Stomach (tissue), 9 donors: ENCODE results near the gene NHLRC1. TPM values are rescaled to one million over a fixed set of nuclear protein-coding genes. Genes with fewer than 3 reads are reported as not detected.

Source experiments
- DNase-seq, 2 donors: peaks; one replicate each; pipeline versions ENCODE4 v3.0.0 to v3.0.0-alpha.2; 2013 to 2019
- H3K27ac ChIP-seq, 5 donors: fragments of 200-600 bp in 4 of 5; sonication (generic) in 4 of 5; one replicate each; pipeline ENCODE4 v1.5.1; 2013 to 2019; ENCODE audit warnings: mild to moderate bottlenecking in 1 of 5, moderate library complexity in 1 of 5
- H3K27me3 ChIP-seq, 3 donors: fragments of 200-600 bp; sonication (generic); one replicate each; pipeline ENCODE4 v1.5.1; 2017 to 2019; ENCODE audit warnings: mixed run types in 1 of 3
- H3K36me3 ChIP-seq, 4 donors: fragments of 200-600 bp; sonication (generic); 1 replicate in 3 of 4; 2 replicates in 1 of 4; pipeline ENCODE4 v1.5.1; 2016 to 2019
- H3K4me1 ChIP-seq, 4 donors: fragments of 200-600 bp; sonication (generic); one replicate each; pipeline ENCODE4 v1.5.1; 2016 to 2019
- H3K4me3 ChIP-seq, 4 donors: fragments of 200-600 bp; sonication (generic) in 3 of 4; one replicate each; pipeline ENCODE4 v1.5.1; 2016 to 2019; ENCODE audit warnings: mild to moderate bottlenecking in 1 of 4
- H3K9me3 ChIP-seq, 4 donors: fragments of 200-600 bp; sonication (generic); one replicate each; pipeline ENCODE4 v1.5.1; 2016 to 2019
- CTCF ChIP-seq, 7 experiments: fragments of 450-650 bp in 4 of 7; fragments of 200-600 bp in 3 of 7; sonication (generic) in 3 of 7; IDR thresholded peaks; one replicate each; pipeline ENCODE4 v1.5.1; 2016 to 2019; ENCODE audit warnings: antibody characterized with exemption in 7 of 7, control low read depth in 2 of 7, mild to moderate bottlenecking in 1 of 7
- EP300 ChIP-seq: sonication (generic); formaldehyde crosslinking; IDR thresholded peaks from one replicate; pipeline ENCODE4 v1.6.1; 2017; ENCODE audit warnings: antibody characterized with exemption
- POLR2A ChIP-seq, 4 donors: fragments of 450-650 bp; IDR thresholded peaks; one replicate each; pipeline ENCODE4 v1.6.1; 2016; ENCODE audit warnings: antibody characterized with exemption in 4 of 4, control low read depth in 2 of 4, mild to moderate bottlenecking in 1 of 4, moderate library complexity in 1 of 4
- POLR2AphosphoS5 ChIP-seq, 3 donors: sonication (generic); formaldehyde crosslinking; IDR thresholded peaks; one replicate each; pipeline ENCODE4 v1.6.1; 2016; ENCODE audit warnings: antibody characterized with exemption in 3 of 3
- WGBS, 5 donors: extraction: QIAGEN DNeasy Blood & Tissue Kit in 3 of 5; methylation state at CpG; one replicate each; pipeline versions ENCODE4 v1.1.5 to v1.1.7; 2013 to 2018; 5-methylcytosine and 5-hydroxymethylcytosine counted together
- intact Hi-C: fragments of 100-400 bp; cut with DNase I; formaldehyde crosslinking; loops from one replicate; pipeline ENCODE4 v1.15.1; 2023; ENCODE audit warnings: low total_unique reads
- polyA plus RNA-seq, 3 donors: library from polyadenylated mRNA; stranded (reverse); fragments of 200-250 nt; gene quantifications; one replicate each; pipeline ENCODE4 v1.2.3, GENCODE V29; 2013
- total RNA-seq, 5 donors: library from RNA; depleted of rRNA; stranded (reverse); fragments of >200 nt; gene quantifications; one replicate each; pipeline versions ENCODE4 v1.1.0 to v1.2.3, GENCODE V29; 2014 to 2016
- donor health status: healthy with polysubstance abuse.
- donor health status: Bipolar disorder and iron deficiency.
- donor health status: healthy.

The NHLRC1 gene
- total and polyA plus RNA-seq, 8 donors: 0.50 to 1.8 (median 1.1) TPM; not detected in 3

- H3K4me3 ChIP-seq: no peak overlapping the region
- DNase-seq: no peak
- 81 to 100% (median 98%) methylated on average over 1 of the region's 1 CpG for WGBS, 5 donors
- TF ChIP-seq CTCF (IDR thresholded peaks at IDR 0.05) (no peak), EP300 (no peak), POLR2A (IDR thresholded peaks at IDR 0.05) (no peak), POLR2AphosphoS5 (IDR thresholded peaks at IDR 0.05) (no peak)
- intact Hi-C loops: no loop called here
- no peaks in the 10 kb centered on the region for H3K9me3 ChIP-seq
- peaks cover 16 to 61% (median 58%) of the 10 kb centered on the region in 4 donors for H3K36me3 ChIP-seq
- no peaks in the 10 kb centered on the region for H3K27me3 ChIP-seq
- H3K27ac ChIP-seq: no peak overlapping the region
- H3K4me1 ChIP-seq: peaks cover 0 to 12% (median 3%) of the 10 kb centered on the region in 4 donors
Measured at GRCh38 chr6:18160911-18161310, 38.4 kb upstream of the NHLRC1 start.

DNA sequence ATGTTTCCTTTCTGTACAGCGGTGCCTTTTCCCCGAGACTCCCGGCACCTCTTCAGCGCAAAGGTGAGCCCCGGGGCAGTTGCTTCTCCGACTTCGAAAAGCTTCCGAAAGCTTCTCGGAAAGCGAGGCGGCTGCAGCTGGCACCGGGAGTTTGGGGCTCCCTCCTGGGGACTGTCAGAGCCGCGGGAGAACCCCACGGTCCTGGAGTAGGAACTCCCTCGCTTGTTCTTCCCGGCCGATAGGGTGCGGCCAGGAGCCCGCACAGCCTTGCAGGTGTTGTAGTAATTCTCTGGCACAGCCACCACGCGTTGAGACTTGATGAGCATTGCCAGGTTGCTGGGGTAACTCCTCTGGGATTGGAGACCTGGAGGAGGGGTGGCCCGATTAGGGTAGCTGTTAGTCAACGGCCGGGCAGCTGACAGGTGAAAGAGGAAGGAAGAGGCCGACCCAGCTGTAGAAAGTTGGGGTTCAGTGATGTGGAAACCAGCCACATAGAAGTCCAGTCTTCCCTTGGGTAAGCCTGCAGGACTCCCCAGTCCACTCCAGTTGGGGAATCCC lies 33.5 kb upstream of the NHLRC1 start:
- peak overlapping the region; percentile 84 to 96 (median 91) for H3K27ac ChIP-seq
- WGBS, 5 donors: 0 to 3% (median 1%) methylated on average over 16 to 26 of the region's 26 CpGs
- H3K27me3 ChIP-seq: no peaks in the 10 kb centered on the region
- no peaks in the 10 kb centered on the region for H3K9me3 ChIP-seq
- intact Hi-C loops: no loop called here
- H3K4me1 ChIP-seq: peaks cover 7 to 36% (median 20%) of the 10 kb centered on the region in 4 donors
- peak overlapping the region; percentile 89 to 96 (median 92) for H3K4me3 ChIP-seq
- TF ChIP-seq EP300 (no peak), CTCF (IDR thresholded peaks at IDR 0.05) (peak in 2 of 7 experiments; percentile 10 to 31), POLR2AphosphoS5 (IDR thresholded peaks at IDR 0.05) (peak in 2 of 3 donors; percentile 20 to 25)
- DNase-seq: peak; percentile 82 to 90
- peaks cover 0 to 14% (median 11%) of the 10 kb centered on the region in 4 donors for H3K36me3 ChIP-seq

- no peak for TF ChIP-seq POLR2A (IDR thresholded peaks at IDR 0.05)
- TF ChIP-seq CTCF (IDR thresholded peaks at IDR 0.05): no peak
- no peak for TF ChIP-seq EP300
- peak; percentile 78 to 94 (median 81) for TF ChIP-seq POLR2AphosphoS5 (IDR thresholded peaks at IDR 0.05)
- 0 to 2% (median 1%) methylated on average over 31 to 87 of the region's 87 CpGs for WGBS, 5 donors
- H3K4me1 ChIP-seq: peaks cover 7 to 36% (median 20%) of the 10 kb centered on the region in 4 donors
- intact Hi-C loops: no loop called here
- DNase-seq: peak; percentile 99 to 100
- H3K9me3 ChIP-seq: no peaks in the 10 kb centered on the region
- H3K27ac ChIP-seq: peak within 1 kb of the TSS; percentile 89 to 97 (median 92)
- peak within 1 kb of the TSS; percentile 89 to 96 (median 92) for H3K4me3 ChIP-seq
- H3K27me3 ChIP-seq: no peaks in the 10 kb centered on the region
- H3K36me3 ChIP-seq: peaks cover 0 to 8% (median 7%) of the 10 kb centered on the region in 4 donors
Measured at GRCh38 chr6:18155150-18155863, 32.8 kb upstream of the NHLRC1 start, which contains the start of gene KDM1B. Gene KDM1B, plus strand, starts transcription at chr6:18155422. Its CDS starts 4,474 bp downstream, at chr6:18159896.

DNA sequence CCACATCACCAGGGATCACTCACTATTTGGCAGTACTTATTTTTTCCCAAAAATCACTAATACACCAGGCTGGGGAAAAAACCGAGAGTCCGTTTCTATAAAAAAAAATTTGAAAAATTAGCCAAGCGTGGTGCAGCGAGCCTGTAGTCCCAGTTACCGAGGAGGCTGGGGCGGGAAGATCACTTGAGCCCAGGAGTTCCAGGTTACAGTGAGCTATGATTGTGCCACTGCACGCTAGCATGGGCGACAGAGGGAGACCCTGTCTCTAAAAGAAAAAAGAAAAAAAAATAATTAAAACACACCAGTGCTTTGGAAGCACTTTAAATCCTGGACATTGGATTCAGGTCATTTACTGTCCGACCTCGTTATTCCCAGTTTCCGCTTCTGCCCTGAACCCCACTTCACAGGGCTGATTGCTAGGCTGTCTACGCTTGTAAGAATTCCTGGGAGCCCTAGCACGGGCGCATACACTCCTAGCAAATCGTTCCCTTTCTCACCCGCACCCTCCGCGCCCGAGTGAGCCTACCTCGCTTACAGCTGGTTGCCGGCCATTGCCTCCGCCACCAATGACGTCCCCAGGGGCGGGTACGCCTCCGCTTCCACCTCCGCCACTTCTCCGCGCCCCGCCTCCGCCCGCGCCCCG lies 32.2 kb upstream of the NHLRC1 start, which contains the start of gene TPMT:
Gene TPMT, minus strand, starts transcription at position 571 of the 643 bp plus-strand sequence. CDS start 5,950 bp downstream, outside the sequence.
- TF ChIP-seq CTCF (IDR thresholded peaks at IDR 0.05): no peak
- peak in 2 of 4 donors; percentile 85 for TF ChIP-seq POLR2A (IDR thresholded peaks at IDR 0.05)
- no peak for TF ChIP-seq EP300
- peak in 2 of 3 donors; percentile 27 to 95 for TF ChIP-seq POLR2AphosphoS5 (IDR thresholded peaks at IDR 0.05)
- H3K4me1 ChIP-seq: peaks cover 7 to 36% (median 20%) of the 10 kb centered on the region in 4 donors
- H3K9me3 ChIP-seq: no peaks in the 10 kb centered on the region
- WGBS, 5 donors: 0 to 1% (median 0%) methylated on average over 25 to 34 of the region's 34 CpGs
- H3K27me3 ChIP-seq: no peaks in the 10 kb centered on the region
- DNase-seq: peak in 1 of 2 donors; percentile 32
- H3K4me3 ChIP-seq: peak within 1 kb of the TSS; percentile 89 to 96 (median 92)
- peak within 1 kb of the TSS; percentile 89 to 97 (median 92) for H3K27ac ChIP-seq
- intact Hi-C loops: no loop called here
- H3K36me3 ChIP-seq: peaks cover 0 to under 1% (median under 1%) of the 10 kb centered on the region in 4 donors
